Epithelial cell of proximal tubule (primary cell): ENCODE measurements around the gene PCED1B. TPM values are rescaled to one million over a fixed set of nuclear protein-coding genes. Genes with fewer than 3 reads are reported as not detected.
"Not testable (repeated sequence)": the region's sequence is repeated elsewhere in the genome, so short reads cannot be mapped to it uniquely, and the experiment has no call there.

ENCODE experiments used
- DNase-seq: peaks from one replicate; pipeline ENCODE4 v3.0.0-alpha.2; 2011; ENCODE audit warnings: low read depth
- H3K4me3 ChIP-seq: 2 replicates; pipeline ENCODE4 v1.5.1; 2011; ENCODE audit warnings: low read depth, mild to moderate bottlenecking, low read length
- total RNA-seq: library from RNA; depleted of rRNA; stranded (reverse); fragments of >200 nt; gene quantifications from 2 replicates; pipeline ENCODE4 v1.2.3, GENCODE V29; 2015
- TF ChIP-seq, protein P1 (sequence below): conservative IDR thresholded peaks from 2 replicates; pipeline ENCODE4 v1.5.1; 2012; ENCODE audit warnings: low read depth, mild to moderate bottlenecking, low read length

The PCED1B gene
- total RNA-seq, 1 donor from 2014 or later = 9.0 TPM

- no peak overlapping the region for H3K4me3 ChIP-seq
These were observed 197.3 kb downstream of the PCED1B start for GRCh38 chr12:47276621-47277309.

GRCh38 chr12:47277972-47278448 lies 198.6 kb downstream of the PCED1B start:
- DNase-seq = peak; percentile 80
- H3K4me3 ChIP-seq = no peak overlapping the region

More at GRCh38 chr12:47276621-47277309, 197.3 kb downstream of the PCED1B start:
- DNase-seq = peak; percentile 19
- TF ChIP-seq, protein P1, sequence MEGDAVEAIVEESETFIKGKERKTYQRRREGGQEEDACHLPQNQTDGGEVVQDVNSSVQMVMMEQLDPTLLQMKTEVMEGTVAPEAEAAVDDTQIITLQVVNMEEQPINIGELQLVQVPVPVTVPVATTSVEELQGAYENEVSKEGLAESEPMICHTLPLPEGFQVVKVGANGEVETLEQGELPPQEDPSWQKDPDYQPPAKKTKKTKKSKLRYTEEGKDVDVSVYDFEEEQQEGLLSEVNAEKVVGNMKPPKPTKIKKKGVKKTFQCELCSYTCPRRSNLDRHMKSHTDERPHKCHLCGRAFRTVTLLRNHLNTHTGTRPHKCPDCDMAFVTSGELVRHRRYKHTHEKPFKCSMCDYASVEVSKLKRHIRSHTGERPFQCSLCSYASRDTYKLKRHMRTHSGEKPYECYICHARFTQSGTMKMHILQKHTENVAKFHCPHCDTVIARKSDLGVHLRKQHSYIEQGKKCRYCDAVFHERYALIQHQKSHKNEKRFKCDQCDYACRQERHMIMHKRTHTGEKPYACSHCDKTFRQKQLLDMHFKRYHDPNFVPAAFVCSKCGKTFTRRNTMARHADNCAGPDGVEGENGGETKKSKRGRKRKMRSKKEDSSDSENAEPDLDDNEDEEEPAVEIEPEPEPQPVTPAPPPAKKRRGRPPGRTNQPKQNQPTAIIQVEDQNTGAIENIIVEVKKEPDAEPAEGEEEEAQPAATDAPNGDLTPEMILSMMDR = no peak

GRCh38 chr12:47279758-47280157 lies 200.3 kb downstream of the PCED1B start:
- not testable (repeated sequence) for DNase-seq, H3K4me3 ChIP-seq

More at GRCh38 chr12:47277972-47278448, 198.6 kb downstream of the PCED1B start:
- TF ChIP-seq, protein P1 = no peak

DNA sequence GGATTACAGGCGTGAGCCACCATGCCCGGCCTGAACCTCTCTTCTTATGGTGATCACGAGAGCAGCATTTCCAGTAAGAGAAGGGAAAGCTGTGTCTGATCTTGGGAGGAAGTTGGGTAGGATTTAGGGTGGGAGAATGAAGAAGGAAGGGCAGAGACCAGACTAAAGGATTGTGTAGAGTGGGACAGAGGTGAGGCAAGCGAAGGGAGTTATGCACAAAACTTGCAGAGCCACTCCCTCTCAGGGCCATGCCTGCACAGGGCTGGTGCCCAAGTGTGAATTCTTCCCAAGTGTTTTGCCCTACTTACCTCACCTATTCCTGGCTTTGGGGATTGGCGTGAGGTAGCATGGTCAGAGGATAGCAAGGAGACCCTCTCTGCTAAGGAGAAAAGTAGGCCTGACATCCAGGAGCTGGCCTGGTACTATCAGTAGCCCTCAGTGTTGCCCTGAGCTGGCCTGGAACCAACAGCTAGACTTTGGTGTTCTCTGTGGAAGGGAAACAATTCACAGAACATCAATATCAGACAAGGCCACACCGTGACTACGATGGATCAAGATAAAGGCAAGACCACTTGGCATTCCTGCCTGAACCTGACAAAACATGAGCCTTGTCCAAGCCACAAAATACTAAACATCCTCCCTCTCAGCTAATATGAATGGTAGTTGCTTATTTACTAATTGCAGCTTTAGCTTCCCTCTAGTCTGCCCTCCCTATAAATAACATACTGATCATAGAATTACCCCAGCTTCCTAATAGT lies 201.3 kb downstream of the PCED1B start:
- TF ChIP-seq, protein P1 = no peak
- no peak overlapping the region for H3K4me3 ChIP-seq
- DNase-seq = no peak

- no peak overlapping the region for H3K4me3 ChIP-seq
- no peak for DNase-seq
- TF ChIP-seq, protein P1 = no peak
These were observed 202.3 kb downstream of the PCED1B start for GRCh38 chr12:47281667-47282171.

DNA sequence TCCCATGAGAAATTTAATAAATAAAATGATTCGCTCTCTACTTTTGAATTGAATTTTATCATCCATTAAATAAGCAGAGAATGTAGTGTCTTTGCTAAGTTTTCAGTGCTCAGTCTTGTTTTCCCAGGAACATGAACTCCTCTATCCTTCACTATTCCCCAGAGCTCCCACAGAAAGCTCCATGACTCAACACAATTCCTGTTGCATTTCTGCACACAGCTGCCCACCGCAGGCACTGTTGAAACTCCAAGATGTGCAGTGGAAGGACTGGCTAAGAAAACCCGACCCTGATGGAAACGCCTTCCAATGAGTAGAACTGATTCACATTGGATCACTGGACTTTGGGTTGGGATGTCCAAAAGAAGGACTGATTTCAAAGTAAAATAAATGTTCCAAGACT lies 202.8 kb downstream of the PCED1B start:
- H3K4me3 ChIP-seq = no peak overlapping the region
- DNase-seq = no peak
- TF ChIP-seq, protein P1 = no peak

Other genes with a start within 250 kb of the PCED1B start
- gene AMIGO2, start 338 bp downstream of the PCED1B start, total RNA-seq = 93.3 and 224 TPM in 2 replicates